NCI-H2227 (cell line): ENCODE results near the gene MYOT.
"Not testable (repeated sequence)": the region's sequence is repeated elsewhere in the genome, so short reads cannot be mapped to it uniquely, and the experiment has no call there.

Experiments used
- DNase-seq: peaks from one replicate; lab custom pipeline; 2025; ENCODE audit not compliant: unreplicated experiment; lab: John Stamatoyannopoulos, UW

MYOT gene

DNA sequence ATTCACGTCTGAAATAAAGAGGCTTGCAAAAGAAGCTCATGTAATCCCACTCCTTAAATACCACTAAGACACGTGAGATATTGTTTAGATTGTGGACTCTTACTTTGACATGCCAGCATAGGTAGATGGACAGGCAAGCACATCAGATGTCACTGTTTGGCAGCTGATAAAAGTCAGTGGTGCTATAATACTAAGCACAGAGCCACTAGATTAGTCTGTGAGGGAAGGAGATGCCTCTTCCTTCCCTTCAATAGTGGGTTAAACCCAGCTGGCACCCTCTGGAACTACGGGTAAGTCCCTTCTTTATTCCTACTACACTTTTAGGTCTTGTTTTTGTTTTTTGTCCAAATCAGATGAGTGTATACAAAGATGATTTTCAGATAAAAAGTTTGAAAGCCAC, at the start of gene MYOT:
Gene MYOT (plus strand): TSS at position 197 of the 400 bp plus-strand sequence. CDS start 2,792 bp downstream, outside the sequence.
- DNase-seq = no peak

DNA sequence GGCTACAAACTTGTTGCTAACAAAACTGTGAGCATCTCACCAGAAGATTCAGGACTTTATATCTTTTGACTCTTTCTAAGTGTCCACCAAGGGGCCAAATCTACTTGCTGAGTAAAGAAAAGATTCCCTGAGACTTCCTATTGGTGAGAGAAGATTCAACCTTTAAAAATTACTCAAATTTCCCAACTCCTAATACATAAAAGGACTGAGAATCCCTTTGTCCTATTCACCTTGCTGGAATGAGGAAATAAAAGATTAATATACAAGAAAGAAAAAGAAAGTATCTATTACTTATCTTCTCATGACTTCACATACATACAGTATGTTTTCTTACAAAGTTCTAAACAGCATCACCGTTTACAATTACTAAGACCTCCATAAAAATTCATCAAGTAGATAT, 47.9 kb upstream of the MYOT start:
- DNase-seq = no peak

- peak; percentile 34 for DNase-seq
Observed at GRCh38 chr5:137822158-137822764, 45.4 kb upstream of the MYOT start.

DNA sequence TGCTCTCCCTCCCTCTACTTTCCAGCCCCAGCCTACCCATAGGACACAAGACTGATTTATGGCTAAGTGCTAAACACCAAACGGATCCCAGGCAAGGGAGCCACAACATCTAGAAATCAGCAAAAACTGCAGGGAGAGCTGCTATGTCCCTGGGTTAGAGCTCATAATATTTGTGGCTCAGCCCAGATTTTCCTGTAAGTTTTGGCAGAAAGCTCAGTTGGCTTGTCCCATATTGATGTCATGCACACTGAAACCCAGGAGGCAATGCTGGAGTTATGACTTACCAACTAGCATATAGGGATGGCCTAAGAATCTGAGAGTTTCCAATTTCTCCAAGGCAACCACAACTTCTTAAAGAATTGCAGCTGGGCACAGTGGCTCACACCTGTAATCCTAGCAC, 44.7 kb upstream of the MYOT start:
- DNase-seq = no peak

DNA sequence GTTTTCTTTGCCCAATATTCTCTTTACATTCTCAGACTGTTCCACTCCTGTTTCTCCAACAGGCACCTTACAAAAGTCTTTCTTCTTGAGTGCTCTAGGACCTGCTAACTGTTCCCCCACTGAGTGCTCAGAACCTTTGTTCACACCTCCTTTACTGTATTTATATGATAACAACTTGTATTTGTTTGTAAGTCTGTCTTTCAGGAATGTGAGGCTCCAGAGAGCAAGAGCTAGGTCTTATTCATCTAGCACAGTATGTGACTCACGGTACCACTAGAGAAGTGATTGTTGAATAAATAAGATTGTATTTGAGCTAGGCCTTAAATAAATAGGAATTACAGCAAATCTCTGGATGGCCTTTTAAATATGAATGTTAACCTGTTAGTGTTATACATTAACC, 42.5 kb upstream of the MYOT start:
- no peak for DNase-seq

DNA sequence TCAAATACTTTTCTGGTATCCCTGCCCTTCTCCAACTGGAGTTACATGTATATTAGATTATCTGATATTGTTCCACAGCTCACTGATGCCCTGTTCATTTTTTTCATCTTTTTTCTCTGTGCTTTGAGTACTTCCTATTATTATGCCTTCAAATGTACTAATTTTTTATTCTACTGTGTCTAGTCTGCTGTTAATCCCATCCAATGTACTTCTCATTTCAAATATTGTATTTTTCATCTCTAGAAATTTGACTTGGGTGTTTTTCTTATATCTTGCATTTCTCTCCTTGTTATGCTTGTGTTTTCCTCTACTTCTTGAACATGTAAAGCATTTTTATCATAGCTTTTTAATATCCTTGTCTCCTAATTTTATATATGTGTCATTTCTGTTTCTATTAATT, 41.6 kb upstream of the MYOT start:
- DNase-seq = no peak

- no peak for DNase-seq
Observed at GRCh38 chr5:137828180-137828579, 39.5 kb upstream of the MYOT start.

DNA sequence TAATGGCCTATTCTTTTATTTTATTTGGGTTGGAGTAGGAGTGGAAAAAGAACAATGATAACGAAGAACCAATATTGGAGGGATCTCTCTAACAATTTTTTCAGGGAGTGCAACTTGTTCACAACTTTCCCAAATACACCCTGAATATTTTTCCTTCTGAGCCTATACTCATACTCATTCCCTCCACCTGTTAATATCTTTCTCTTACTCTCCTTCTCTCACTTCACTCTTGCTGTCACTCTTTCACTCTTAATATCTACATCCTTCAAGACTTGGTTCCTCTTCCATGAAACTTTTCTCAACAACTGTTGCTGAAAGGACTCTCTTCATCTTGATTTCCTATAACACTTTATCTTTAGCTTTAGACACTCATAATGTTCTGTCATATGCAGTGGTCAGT, 39.0 kb upstream of the MYOT start:
- no peak for DNase-seq

- DNase-seq = no peak
Observed at GRCh38 chr5:137831105-137831504, 36.6 kb upstream of the MYOT start.

- DNase-seq = no peak
Observed at GRCh38 chr5:137831526-137831925, 36.1 kb upstream of the MYOT start.

GRCh38 chr5:137832416-137832815, 35.2 kb upstream of the MYOT start:
- DNase-seq = no peak

DNA sequence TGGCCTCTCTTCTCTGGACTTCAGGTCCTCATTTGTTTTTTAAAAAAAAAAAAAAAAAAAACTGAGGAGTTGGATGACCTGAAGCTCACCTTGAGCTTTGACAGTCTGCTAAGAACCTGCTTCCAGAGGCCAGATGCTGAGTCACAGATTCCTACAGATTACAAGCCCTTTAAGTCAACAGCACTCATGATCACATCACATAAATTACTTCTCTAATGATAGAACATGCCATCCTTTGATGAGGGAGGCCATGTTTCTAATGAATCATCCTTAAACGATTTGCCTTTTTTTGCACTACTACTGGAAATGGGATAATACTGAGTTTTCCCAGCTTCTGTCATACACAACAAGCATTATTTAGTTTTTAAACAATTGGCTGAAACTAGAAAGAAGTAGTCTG, 34.2 kb upstream of the MYOT start:
- no peak for DNase-seq

- DNase-seq = no peak
Observed at GRCh38 chr5:137834498-137835049, 33.1 kb upstream of the MYOT start.

DNA sequence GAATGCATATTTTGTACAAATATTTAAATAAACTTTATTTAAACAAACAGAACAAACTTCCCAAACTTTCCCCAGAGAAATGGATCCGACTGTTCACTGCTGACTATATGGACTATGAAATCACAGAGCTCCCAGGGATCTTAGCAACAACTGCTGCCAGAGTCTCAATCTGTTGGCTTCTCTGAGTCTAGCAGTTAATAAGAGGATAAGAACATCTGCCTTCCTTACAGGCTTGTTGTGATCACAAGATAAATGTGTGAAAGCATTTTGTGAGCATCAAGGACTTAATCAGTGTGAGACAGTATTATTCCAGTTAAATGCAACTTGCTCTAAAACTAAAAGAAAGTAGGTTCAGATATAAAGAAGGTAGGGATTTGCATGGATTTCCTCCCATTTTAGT, 31.4 kb upstream of the MYOT start:
- DNase-seq = no peak

DNA sequence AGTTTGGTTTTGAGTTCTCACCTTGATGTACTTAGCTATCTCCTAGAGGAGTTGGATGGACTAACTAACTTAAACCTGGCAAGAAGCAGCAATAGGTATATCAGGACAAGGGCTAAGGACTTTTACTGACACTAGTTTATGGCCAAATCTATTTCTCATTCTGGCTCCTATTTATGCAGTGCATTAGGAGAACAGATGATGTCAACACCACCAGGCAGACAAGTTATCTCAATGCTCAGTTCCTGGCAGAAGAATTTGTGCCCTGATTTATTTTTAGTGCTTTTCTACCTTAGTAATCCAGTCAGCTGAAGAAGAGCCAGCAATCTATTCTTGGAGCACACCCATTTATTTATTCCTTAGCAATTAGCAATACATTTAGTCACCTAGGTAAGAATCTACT, 30.7 kb upstream of the MYOT start:
- DNase-seq = no peak

DNA sequence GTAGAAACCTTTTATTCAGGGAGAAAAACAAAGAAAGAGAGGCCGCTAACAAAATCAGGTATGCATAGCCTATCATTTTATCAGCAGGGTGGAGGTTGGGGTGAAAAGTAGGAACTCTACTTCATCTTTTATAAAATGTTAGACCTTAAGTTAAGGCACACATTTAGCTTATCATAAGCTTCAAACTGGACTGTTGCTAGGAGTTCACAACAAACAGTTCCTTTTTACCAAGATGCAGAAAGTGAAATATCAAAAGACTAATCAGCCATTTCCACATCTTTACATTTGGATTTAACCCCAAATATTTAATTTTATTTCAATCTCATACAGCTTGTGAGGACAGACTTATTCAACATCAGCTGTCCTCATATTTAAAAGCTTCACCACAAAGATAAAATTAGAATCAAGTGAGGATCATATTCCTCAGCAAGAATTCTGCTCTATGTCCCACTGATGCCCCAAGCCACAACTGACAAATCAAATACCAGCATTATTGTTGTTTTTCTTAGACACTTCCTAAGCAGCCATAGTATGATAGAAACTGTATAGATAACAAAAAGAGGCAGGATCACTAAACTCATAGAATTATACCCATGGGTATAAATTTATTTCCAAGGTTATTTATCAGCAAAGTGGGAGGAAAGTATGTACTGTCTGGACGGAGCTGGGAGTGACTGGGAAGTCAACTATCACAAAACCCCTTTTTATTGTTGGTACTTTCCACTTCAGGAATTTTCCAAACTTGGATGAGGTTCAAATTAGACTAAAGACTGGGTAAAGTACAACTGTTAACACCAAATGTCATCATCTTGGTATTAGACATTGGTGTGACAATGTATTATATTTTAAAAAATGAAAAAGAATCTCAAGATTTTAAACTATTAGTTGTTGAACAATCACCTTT, 29.9 kb upstream of the MYOT start:
- no peak for DNase-seq

DNA sequence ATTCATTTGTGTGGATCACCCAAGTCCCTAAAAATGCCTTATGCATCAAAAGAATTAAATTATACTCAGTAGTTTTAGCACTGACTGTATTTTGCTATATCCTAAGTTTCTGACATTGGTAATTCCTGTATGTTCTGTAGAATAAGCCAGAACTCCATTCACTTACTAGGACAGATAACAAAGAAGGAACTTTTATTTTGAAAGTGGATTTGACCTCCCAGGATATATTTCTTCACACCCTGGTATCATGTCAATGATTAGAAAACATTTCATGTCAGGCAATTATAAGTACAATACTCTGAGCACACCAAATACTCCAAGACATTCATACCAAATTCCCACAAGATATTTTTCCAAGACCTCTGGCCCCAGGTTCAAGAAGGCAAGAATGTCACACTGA, 28.7 kb upstream of the MYOT start:
- no peak for DNase-seq

DNA sequence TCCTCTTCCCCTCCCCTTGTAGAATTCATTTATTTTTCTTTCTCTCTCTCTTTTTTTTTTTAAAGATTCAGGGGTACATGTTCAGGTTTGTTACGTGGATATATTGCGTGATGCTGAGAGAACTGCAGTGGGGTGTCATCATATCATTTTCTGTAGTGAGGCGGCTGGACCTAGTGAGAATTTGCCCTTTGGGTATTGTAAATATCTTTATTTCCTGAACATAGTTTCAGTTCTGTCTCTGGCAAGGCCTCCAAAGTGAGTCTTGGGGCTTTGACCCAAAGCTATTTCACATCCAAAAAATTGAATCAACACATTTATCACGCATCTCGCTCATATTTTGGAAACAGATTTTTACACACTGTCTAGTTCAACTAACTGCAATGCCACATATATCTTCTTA, 25.4 kb upstream of the MYOT start:
- DNase-seq = no peak

GRCh38 chr5:137843676-137844299, 23.9 kb upstream of the MYOT start:
- no peak for DNase-seq

GRCh38 chr5:137845472-137845871, 22.2 kb upstream of the MYOT start:
- DNase-seq = no peak

DNA sequence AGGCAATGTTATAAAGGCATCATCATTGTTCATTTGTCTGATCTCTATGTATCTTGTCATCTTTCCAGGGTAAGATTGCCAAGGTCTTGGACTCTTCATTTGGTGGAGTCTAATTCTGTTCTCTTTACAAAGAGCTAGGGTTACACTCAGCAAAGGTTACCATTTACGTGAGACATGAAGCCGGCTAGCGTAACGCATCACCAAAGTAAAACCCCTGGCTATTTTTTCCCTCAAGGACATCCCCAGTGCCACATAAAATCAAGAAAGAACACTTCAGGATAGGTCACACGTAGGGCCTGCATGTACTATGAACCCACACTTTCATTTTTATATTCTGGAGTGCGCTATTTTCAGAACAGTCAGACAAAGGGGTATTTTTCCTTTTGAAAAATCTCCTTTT, 20.0 kb upstream of the MYOT start:
- DNase-seq = no peak

DNA sequence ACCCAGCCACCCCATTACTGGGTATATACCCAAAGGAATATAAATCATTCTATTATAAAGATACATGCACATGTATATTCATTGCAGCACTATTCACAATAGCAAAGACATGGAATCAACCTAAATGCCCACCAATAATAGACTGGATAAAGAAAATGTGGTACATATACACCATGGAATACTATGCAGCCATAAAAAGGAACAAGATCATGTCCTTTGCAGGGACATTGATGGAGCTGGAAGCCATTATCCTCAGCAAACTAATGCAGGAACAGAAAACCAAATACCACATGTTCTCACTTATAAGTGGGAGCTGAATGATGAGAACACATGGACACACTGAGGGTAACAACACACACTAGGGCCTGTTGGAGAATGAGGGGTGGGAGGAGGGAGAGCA, 14.5 kb upstream of the MYOT start:
- DNase-seq = not testable (repeated sequence)
